Testis (tissue), 2 donors: Measurements from ENCODE around the gene ZSWIM5.

ENCODE experiments used
- POLR2A ChIP-seq: fragments of 450-650 bp; IDR thresholded peaks from one replicate; pipeline ENCODE4 v1.6.1; 2017; ENCODE audit warnings: antibody characterized with exemption, mild to moderate bottlenecking, moderate library complexity
- TF ChIP-seq, protein P1 (sequence below), 3 experiments: fragments of 450-650 bp in 2 of 3; fragments of 200-600 bp in 1 of 3; sonication (generic) in 1 of 3; IDR thresholded peaks; one replicate each; pipeline ENCODE4 v1.5.1; 2016 to 2019; ENCODE audit warnings: antibody characterized with exemption in 3 of 3, mild to moderate bottlenecking in 2 of 3, moderate library complexity in 1 of 3

- TF ChIP-seq, protein P1, sequence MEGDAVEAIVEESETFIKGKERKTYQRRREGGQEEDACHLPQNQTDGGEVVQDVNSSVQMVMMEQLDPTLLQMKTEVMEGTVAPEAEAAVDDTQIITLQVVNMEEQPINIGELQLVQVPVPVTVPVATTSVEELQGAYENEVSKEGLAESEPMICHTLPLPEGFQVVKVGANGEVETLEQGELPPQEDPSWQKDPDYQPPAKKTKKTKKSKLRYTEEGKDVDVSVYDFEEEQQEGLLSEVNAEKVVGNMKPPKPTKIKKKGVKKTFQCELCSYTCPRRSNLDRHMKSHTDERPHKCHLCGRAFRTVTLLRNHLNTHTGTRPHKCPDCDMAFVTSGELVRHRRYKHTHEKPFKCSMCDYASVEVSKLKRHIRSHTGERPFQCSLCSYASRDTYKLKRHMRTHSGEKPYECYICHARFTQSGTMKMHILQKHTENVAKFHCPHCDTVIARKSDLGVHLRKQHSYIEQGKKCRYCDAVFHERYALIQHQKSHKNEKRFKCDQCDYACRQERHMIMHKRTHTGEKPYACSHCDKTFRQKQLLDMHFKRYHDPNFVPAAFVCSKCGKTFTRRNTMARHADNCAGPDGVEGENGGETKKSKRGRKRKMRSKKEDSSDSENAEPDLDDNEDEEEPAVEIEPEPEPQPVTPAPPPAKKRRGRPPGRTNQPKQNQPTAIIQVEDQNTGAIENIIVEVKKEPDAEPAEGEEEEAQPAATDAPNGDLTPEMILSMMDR (IDR thresholded peaks at IDR 0.05), result no peak
- no peak for TF ChIP-seq POLR2A
Observed at GRCh38 chr1:45236136-45236535, 29.7 kb upstream of the ZSWIM5 start.
